HepG2 (cell line): ENCODE results near the gene ACTR1A.

Experiments
- CEBPB ChIP-seq: IDR thresholded peaks from 2 replicates; pipeline ENCODE4 v1.6.1; 2011; ENCODE audit warnings: low read depth, low read length, improper control_type of control experiment, borderline replicate concordance
- PCBP2 ChIP-seq: fragments of 200-400 bp; formaldehyde crosslinking; optimal IDR thresholded peaks from 2 replicates; pipeline ENCODE3; 2018; ENCODE audit warnings: low read length, low read depth; ENCODE audit not compliant: poor library complexity, severe bottlenecking
- POLR2A ChIP-seq, 2 experiments: IDR thresholded peaks; 2 replicates each; pipeline ENCODE4 v1.6.1; 2011; ENCODE audit warnings: low read depth in 2 of 2, low read length in 2 of 2, mild to moderate bottlenecking in 1 of 2, moderate library complexity in 1 of 2; ENCODE audit not compliant: insufficient read depth in 1 of 2
- REST ChIP-seq, 2 experiments: IDR thresholded peaks; 2 replicates each; pipeline ENCODE4 v1.6.1; 2011 to 2012; ENCODE audit warnings: low read length in 2 of 2, borderline replicate concordance in 1 of 2, low read depth in 1 of 2, mild to moderate bottlenecking in 1 of 2, moderate library complexity in 1 of 2
- ZNF260 ChIP-seq: sonication (generic); formaldehyde crosslinking; IDR thresholded peaks from 2 replicates; pipeline ENCODE4 v1.4.0; 2020; ENCODE audit warnings: missing genetic modification reagents, low read depth, mild to moderate bottlenecking, borderline replicate concordance
- ZSCAN30 ChIP-seq: sonication (generic); formaldehyde crosslinking; IDR thresholded peaks from 2 replicates; pipeline ENCODE4 v1.5.0; 2020; ENCODE audit warnings: mild to moderate bottlenecking, missing genetic modification reagents
- TF ChIP-seq, protein P1 (sequence below): sonication (generic); formaldehyde crosslinking; IDR thresholded peaks from 2 replicates; pipeline ENCODE4 v1.5.0; 2020; ENCODE audit warnings: mild to moderate bottlenecking, missing genetic modification reagents, moderate library complexity

GRCh38 chr10:102467318-102467717, 35.2 kb downstream of the ACTR1A start:
- TF ChIP-seq REST (IDR thresholded peaks at IDR 0.05; ENCODE audit: borderline replicate concordance in 1 of 2, low read depth in 1 of 2, low read length in 2 of 2) (no peak), PCBP2 (no peak), POLR2A (IDR thresholded peaks at IDR 0.05; ENCODE audit: insufficient read depth in 1 of 2, low read depth in 2 of 2, low read length in 2 of 2) (no peak), ZNF260 (CRISPR knock-in tag) (no peak), CEBPB (no peak), ZSCAN30 (CRISPR knock-in tag) (no peak)
- TF ChIP-seq, protein P1, sequence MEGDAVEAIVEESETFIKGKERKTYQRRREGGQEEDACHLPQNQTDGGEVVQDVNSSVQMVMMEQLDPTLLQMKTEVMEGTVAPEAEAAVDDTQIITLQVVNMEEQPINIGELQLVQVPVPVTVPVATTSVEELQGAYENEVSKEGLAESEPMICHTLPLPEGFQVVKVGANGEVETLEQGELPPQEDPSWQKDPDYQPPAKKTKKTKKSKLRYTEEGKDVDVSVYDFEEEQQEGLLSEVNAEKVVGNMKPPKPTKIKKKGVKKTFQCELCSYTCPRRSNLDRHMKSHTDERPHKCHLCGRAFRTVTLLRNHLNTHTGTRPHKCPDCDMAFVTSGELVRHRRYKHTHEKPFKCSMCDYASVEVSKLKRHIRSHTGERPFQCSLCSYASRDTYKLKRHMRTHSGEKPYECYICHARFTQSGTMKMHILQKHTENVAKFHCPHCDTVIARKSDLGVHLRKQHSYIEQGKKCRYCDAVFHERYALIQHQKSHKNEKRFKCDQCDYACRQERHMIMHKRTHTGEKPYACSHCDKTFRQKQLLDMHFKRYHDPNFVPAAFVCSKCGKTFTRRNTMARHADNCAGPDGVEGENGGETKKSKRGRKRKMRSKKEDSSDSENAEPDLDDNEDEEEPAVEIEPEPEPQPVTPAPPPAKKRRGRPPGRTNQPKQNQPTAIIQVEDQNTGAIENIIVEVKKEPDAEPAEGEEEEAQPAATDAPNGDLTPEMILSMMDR (CRISPR knock-in tag): no peak
